Lung (tissue), 12 donors: ENCODE results near the gene LIMK2. TPM values are rescaled to one million over a fixed set of nuclear protein-coding genes. Genes with fewer than 3 reads are reported as not detected.

Experiments
- ATAC-seq: fragments of 200-7000 bp; cut with Tn5 transposase; one replicate; pipeline ENCODE4 v1.9.1; 2020; ENCODE audit warnings: moderate number of reproducible peaks; ENCODE audit not compliant: insufficient read depth, low FRiP score
- DNase-seq, 3 donors: peaks; one replicate each; pipeline ENCODE4 v3.0.0-alpha.2; 2013 to 2017
- H3K27ac ChIP-seq, 2 donors: one replicate each; pipeline ENCODE4 v1.5.1; 2013; ENCODE audit warnings: mild to moderate bottlenecking in 2 of 2, moderate library complexity in 2 of 2, control low read depth in 1 of 2, inconsistent platforms in 1 of 2, low read depth in 1 of 2, low read length in 1 of 2
- H3K27me3 ChIP-seq, 3 donors: one replicate each; pipeline ENCODE4 v1.5.1; 2013; ENCODE audit warnings: low read length in 2 of 3; ENCODE audit not compliant: control insufficient read depth in 3 of 3, insufficient read depth in 3 of 3
- H3K36me3 ChIP-seq, 4 donors: one replicate each; pipeline ENCODE4 v1.5.1; 2013; ENCODE audit warnings: low read length in 4 of 4, mild to moderate bottlenecking in 1 of 4, moderate library complexity in 1 of 4; ENCODE audit not compliant: control insufficient read depth in 4 of 4, insufficient read depth in 4 of 4
- H3K4me1 ChIP-seq, 5 donors: one replicate each; pipeline ENCODE4 v1.5.1; 2013; ENCODE audit warnings: low read length in 5 of 5, mild to moderate bottlenecking in 2 of 5, moderate library complexity in 1 of 5; ENCODE audit not compliant: control insufficient read depth in 5 of 5, insufficient read depth in 5 of 5
- H3K4me3 ChIP-seq: one replicate; pipeline ENCODE4 v1.5.1; 2013; ENCODE audit warnings: mild to moderate bottlenecking, control low read depth, moderate library complexity
- H3K9ac ChIP-seq, 2 donors: one replicate each; pipeline ENCODE4 v1.5.1; 2013; ENCODE audit warnings: low read length in 2 of 2, control low read depth in 1 of 2; ENCODE audit not compliant: insufficient read depth in 1 of 2
- H3K9me3 ChIP-seq, 4 donors: one replicate each; pipeline ENCODE4 v1.5.1; 2013; ENCODE audit warnings: low read length in 3 of 4, mild to moderate bottlenecking in 1 of 4, moderate library complexity in 1 of 4; ENCODE audit not compliant: control insufficient read depth in 4 of 4, insufficient read depth in 3 of 4
- CTCF ChIP-seq: IDR thresholded peaks from 2 replicates; pipeline ENCODE4 v1.5.1; 2012; ENCODE audit warnings: mild to moderate bottlenecking; ENCODE audit errors: control extremely low read depth, extremely low read depth
- WGBS, 2 donors: extraction: QIAGEN DNeasy Blood & Tissue Kit; methylation state at CpG; one replicate each; pipeline ENCODE4 v1.1.7; 2013; 5-methylcytosine and 5-hydroxymethylcytosine counted together
- polyA plus RNA-seq, 2 donors: library from polyadenylated mRNA; stranded (reverse); fragments of 200-250 nt; gene quantifications; one replicate each; pipeline ENCODE4 v1.2.1, GENCODE V29; 2013
- total RNA-seq, 2 donors: library from RNA; depleted of rRNA in 1 of 2; stranded (reverse); fragments of >200 nt in 1 of 2; gene quantifications; one replicate each; pipeline ENCODE4 v1.2.1, GENCODE V29; 2014 to 2021
- donor health status: control.
- donor health status: control.
- donor health status: Bipolar disorder and iron deficiency.
- donor health status: healthy.
- donor health status: DM: yes; HTN: yes; CAD: no.

LIMK2 gene
- total and polyA plus RNA-seq, 4 donors = 27.3 to 113 (median 81.4) TPM

GRCh38 chr22:31289344-31289743, 77.2 kb downstream of the LIMK2 start:
- TF ChIP-seq CTCF = no peak
- H3K9ac ChIP-seq = no peak overlapping the region
- no peak for ATAC-seq
- peak overlapping the region; percentile 86 to 88 for H3K27ac ChIP-seq
- no peak for DNase-seq
- no peaks in the 10 kb centered on the region for H3K9me3 ChIP-seq
- 77 to 81% methylated on average over 13 of the region's 13 CpGs for WGBS, 2 donors
- no peaks in the 10 kb centered on the region for H3K27me3 ChIP-seq
- H3K4me3 ChIP-seq = no peak overlapping the region
- peaks cover 0 to 19% (median 7%) of the 10 kb centered on the region in 4 donors for H3K36me3 ChIP-seq
- peaks cover 4 to 18% (median 10%) of the 10 kb centered on the region in 5 donors for H3K4me1 ChIP-seq

GRCh38 chr22:31290494-31291471, 78.7 kb downstream of the LIMK2 start:
- DNase-seq (peak; percentile 94 to 95 (median 94)), ATAC-seq (peak; percentile 88)
- H3K9ac ChIP-seq = peak overlapping the region in 1 of 2 donors; percentile 76
- H3K9me3 ChIP-seq = no peaks in the 10 kb centered on the region
- peak overlapping the region; percentile 65 for H3K4me3 ChIP-seq
- no peaks in the 10 kb centered on the region for H3K27me3 ChIP-seq
- H3K27ac ChIP-seq = peak overlapping the region; percentile 98 to 99
- 0% methylated on average over 87 to 95 of the region's 95 CpGs for WGBS, 2 donors
- H3K4me1 ChIP-seq = peaks cover 3 to 13% (median 9%) of the 10 kb centered on the region in 5 donors
- no peak for TF ChIP-seq CTCF
- H3K36me3 ChIP-seq = peaks cover 0 to 10% (median 5%) of the 10 kb centered on the region in 4 donors

- H3K4me1 ChIP-seq = peaks cover 3 to 13% (median 9%) of the 10 kb centered on the region in 5 donors
Observed at GRCh38 chr22:31291481-31292235, 79.6 kb downstream of the LIMK2 start.

More at GRCh38 chr22:31291481-31292235, 79.6 kb downstream of the LIMK2 start:
- H3K4me3 ChIP-seq = peak overlapping the region; percentile 82
- peak overlapping the region; percentile 98 to 99 for H3K27ac ChIP-seq
- H3K27me3 ChIP-seq = no peaks in the 10 kb centered on the region
- DNase-seq (peak in 2 of 3 donors; percentile 50 to 53), ATAC-seq (no peak)
- WGBS, 2 donors = 0 to 1% methylated on average over 20 of the region's 20 CpGs
- peaks cover 0 to 7% (median 3%) of the 10 kb centered on the region in 4 donors for H3K36me3 ChIP-seq
- H3K9ac ChIP-seq = peak overlapping the region in 1 of 2 donors; percentile 33
- TF ChIP-seq CTCF = no peak
- no peaks in the 10 kb centered on the region for H3K9me3 ChIP-seq
